ENCODE results near the gene UIMC1. TPM values are rescaled to one million over a fixed set of nuclear protein-coding genes. Genes with fewer than 3 reads are reported as not detected.

Gene UIMC1
- total RNA-seq, 6 experiments from 2014 or later, result 8.4 to 15.6 (median 13.0) TPM

DNA sequence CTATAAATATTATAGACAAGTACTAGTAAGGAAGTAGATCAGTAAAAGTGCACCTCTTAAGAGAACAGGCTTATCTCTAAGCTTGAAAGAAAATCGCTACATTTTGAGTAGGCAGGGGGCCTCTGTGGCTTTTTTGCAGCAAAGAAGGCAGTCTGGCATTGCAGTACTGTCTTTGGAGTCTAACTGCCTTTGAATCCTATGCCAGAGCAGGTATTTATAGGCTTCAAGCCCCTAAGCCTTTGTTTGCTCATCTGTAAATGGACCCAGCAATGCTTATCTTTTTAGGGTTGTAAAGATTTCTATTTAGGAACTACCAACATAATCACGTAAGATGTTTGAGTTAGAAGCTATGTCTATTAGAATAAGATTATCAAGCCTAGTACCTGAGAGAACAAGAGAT lies 83.8 kb downstream of the UIMC1 start:
- DNase-seq, result no peak
- ATAC-seq, result no peak
- intact Hi-C loops (cut with DNase I), result no loop called here
- no peaks in the 10 kb centered on the region for H3K36me3 ChIP-seq
- no peaks in the 10 kb centered on the region for H3K27me3 ChIP-seq
- no peak overlapping the region for H3K4me3 ChIP-seq
- no peak for TF ChIP-seq POLR2A (IDR thresholded peaks at IDR 0.05)
- H3K9me3 ChIP-seq, result no peaks in the 10 kb centered on the region
- no peak overlapping the region for H3K27ac ChIP-seq
- 90% methylated on average over 2 of the region's 2 CpGs for WGBS (ENCODE audit: insufficient coverage, low coverage, low lambda C conversion rate, missing lambda C conversion rate)
- H3K4me1 ChIP-seq, result no peaks in the 10 kb centered on the region

DNA sequence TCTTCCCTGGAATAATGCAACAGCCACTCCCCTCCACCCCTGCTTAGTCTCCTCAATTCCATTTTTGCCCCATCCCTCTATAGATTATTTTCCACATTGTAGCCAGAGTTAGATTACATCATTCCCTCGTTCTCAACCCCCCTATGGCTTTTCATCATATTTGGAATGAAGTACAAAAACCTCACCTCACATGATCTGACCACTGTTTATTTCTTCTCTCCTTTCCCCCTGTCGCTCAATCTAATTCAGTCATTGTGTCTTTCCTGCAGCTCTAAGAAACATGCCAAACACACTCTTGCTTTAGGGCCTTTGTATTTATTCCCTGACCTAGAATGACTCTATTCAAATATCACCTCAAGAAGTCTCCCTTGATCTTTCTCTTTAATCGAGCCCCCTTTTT lies 84.9 kb downstream of the UIMC1 start:
- no peaks in the 10 kb centered on the region for H3K9me3 ChIP-seq
- DNase-seq, result no peak
- ATAC-seq, result no peak
- H3K27ac ChIP-seq, result no peak overlapping the region
- H3K4me1 ChIP-seq, result no peaks in the 10 kb centered on the region
- TF ChIP-seq, protein P1, sequence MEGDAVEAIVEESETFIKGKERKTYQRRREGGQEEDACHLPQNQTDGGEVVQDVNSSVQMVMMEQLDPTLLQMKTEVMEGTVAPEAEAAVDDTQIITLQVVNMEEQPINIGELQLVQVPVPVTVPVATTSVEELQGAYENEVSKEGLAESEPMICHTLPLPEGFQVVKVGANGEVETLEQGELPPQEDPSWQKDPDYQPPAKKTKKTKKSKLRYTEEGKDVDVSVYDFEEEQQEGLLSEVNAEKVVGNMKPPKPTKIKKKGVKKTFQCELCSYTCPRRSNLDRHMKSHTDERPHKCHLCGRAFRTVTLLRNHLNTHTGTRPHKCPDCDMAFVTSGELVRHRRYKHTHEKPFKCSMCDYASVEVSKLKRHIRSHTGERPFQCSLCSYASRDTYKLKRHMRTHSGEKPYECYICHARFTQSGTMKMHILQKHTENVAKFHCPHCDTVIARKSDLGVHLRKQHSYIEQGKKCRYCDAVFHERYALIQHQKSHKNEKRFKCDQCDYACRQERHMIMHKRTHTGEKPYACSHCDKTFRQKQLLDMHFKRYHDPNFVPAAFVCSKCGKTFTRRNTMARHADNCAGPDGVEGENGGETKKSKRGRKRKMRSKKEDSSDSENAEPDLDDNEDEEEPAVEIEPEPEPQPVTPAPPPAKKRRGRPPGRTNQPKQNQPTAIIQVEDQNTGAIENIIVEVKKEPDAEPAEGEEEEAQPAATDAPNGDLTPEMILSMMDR (IDR thresholded peaks at IDR 0.05), result no peak
- no peak for TF ChIP-seq POLR2A (IDR thresholded peaks at IDR 0.05)
- no peak overlapping the region for H3K4me3 ChIP-seq
- intact Hi-C loops (cut with DNase I), result no loop called here
- no peaks in the 10 kb centered on the region for H3K36me3 ChIP-seq
- 75% methylated on average over 3 of the region's 3 CpGs for WGBS (ENCODE audit: insufficient coverage, low coverage, low lambda C conversion rate, missing lambda C conversion rate)
- H3K27me3 ChIP-seq, result no peaks in the 10 kb centered on the region

DNA sequence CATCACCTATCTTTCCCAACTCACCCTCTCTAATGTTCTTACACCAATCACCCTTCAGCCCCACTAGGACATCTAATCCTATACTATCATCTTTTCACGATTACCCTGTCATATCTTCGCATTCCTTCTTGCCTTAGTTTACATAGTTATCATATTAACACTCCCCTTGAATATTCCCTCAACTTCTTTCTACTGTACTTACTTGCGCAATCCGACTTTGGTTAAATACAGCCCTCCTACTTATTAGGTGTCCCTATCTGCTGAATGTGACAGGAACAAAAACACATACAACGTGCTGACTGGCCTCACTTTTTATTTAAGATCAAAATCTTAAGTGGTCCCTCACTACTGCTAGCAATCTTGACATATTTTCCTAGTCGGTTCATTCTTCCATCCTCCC lies 88.0 kb downstream of the UIMC1 start:
- no peaks in the 10 kb centered on the region for H3K4me1 ChIP-seq
- no peak overlapping the region for H3K4me3 ChIP-seq
- intact Hi-C loops (cut with DNase I), result no loop called here
- H3K36me3 ChIP-seq, result no peaks in the 10 kb centered on the region
- no peak overlapping the region for H3K27ac ChIP-seq
- no peak for DNase-seq
- no peak for ATAC-seq
- TF ChIP-seq, protein P1 (IDR thresholded peaks at IDR 0.05), result no peak
- no peak for TF ChIP-seq POLR2A (IDR thresholded peaks at IDR 0.05)
- no peaks in the 10 kb centered on the region for H3K9me3 ChIP-seq
- no peaks in the 10 kb centered on the region for H3K27me3 ChIP-seq
- WGBS (ENCODE audit: insufficient coverage, low coverage, low lambda C conversion rate, missing lambda C conversion rate), result 83% methylated on average over 6 of the region's 6 CpGs

DNA sequence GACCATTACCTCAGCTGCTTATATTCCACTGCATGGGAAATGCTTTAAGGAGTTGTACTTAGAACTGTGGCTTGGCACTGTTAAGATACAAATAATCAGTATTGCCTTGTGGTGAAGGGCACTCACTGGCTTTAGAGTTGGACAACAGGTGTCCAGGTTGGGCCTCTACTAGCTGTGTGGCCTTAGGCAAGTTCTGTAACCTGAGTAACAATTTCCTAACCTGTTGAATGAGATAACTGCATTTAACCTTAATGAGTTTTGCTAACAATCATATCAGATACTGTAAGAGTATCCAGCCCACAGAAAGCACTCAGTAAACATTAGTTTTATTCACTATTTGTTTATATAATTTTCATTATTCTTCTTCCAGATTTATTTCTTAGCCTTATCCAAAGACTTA lies 90.2 kb downstream of the UIMC1 start:
- Histone ChIP-seq H3K4me3 (no peak overlapping the region), H3K27ac (no peak overlapping the region), H3K9me3 (no peaks in the 10 kb centered on the region), H3K27me3 (no peaks in the 10 kb centered on the region), H3K4me1 (no peaks in the 10 kb centered on the region), H3K36me3 (no peaks in the 10 kb centered on the region)
- ATAC-seq (no peak), DNase-seq (no peak)
- intact Hi-C loops (cut with DNase I), result no loop called here
- TF ChIP-seq, protein P1 (IDR thresholded peaks at IDR 0.05), result no peak
- TF ChIP-seq POLR2A (IDR thresholded peaks at IDR 0.05), result no peak

DNA sequence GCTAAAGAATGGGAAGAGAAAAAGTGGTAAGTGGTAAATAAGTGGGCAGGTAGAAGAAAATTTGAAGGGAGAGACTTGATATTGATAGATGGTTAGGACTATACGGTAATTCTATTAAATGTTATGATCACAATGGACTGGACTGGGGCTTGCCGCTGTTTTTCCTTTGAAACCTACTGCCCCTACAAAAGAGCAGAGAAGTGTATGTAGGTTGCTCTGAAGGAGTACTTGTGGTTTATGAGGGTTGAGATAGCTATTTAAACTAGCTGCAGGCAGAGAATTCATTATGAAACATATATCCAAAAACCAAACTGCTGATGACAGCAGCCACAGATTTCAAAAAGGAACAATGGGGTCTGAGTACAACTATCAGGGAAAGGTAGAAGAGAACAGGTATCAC lies 90.7 kb downstream of the UIMC1 start:
- ATAC-seq, result no peak
- intact Hi-C loops (cut with DNase I), result no loop called here
- no peaks in the 10 kb centered on the region for H3K27me3 ChIP-seq
- no peaks in the 10 kb centered on the region for H3K9me3 ChIP-seq
- 54% methylated on average over 2 of the region's 2 CpGs for WGBS (ENCODE audit: insufficient coverage, low coverage, low lambda C conversion rate, missing lambda C conversion rate)
- H3K4me1 ChIP-seq, result no peaks in the 10 kb centered on the region
- H3K36me3 ChIP-seq, result peaks cover 0 to 2% (median 0%) of the 10 kb centered on the region in 4 donors
- no peak for TF ChIP-seq POLR2A (IDR thresholded peaks at IDR 0.05)
- TF ChIP-seq, protein P1 (IDR thresholded peaks at IDR 0.05), result no peak
- no peak for DNase-seq
- no peak overlapping the region for H3K4me3 ChIP-seq
- no peak overlapping the region for H3K27ac ChIP-seq

Measured in right lobe of liver (tissue), 6 donors.